IMR-90 (cell line): Measurements from ENCODE around the gene DKK3. TPM values are rescaled to one million over a fixed set of nuclear protein-coding genes. Genes with fewer than 3 reads are reported as not detected.

Experiments
- ATAC-seq: fragments of 200-7000 bp; cut with Tn5 transposase; 2 replicates; pipeline ENCODE4 v1.9.1; 2020; ENCODE audit warnings: low read depth, mild to moderate bottlenecking, moderate library complexity
- BruUV-seq: library from RNA; stranded (reverse); fragments of 400-500 nt; replicated peaks from 2 replicates; lab custom pipeline; 2021; lab: Mats Ljungman, UMichigan
- CTCF ChIA-PET: fragments of 300-600 bp; formaldehyde crosslinking; extraction: SDS; loops from one replicate; lab custom pipeline; 2021; ENCODE audit warnings: antibody characterized with exemption; lab: Yijun Ruan, JAX
- POLR2A ChIA-PET: fragments of 300-600 bp; sonication (Branson Sonifier 250); formaldehyde crosslinking; loops from one replicate; lab custom pipeline; 2022; ENCODE audit warnings: antibody characterized with exemption; ENCODE audit not compliant: unreplicated experiment; lab: Charles Lee
- DNase-seq: peaks from one replicate; pipeline ENCODE4 v3.0.0; 2013
- H2AFZ ChIP-seq: replicated peaks from 2 replicates; pipeline ENCODE3; 2013; ENCODE audit warnings: low read length, mild to moderate bottlenecking; ENCODE audit not compliant: poor library complexity
- H2AK5ac ChIP-seq: 2 replicates; pipeline ENCODE4 v1.6.1; 2013; ENCODE audit warnings: low read depth, low read length, inconsistent platforms
- H2AK9ac ChIP-seq: replicated peaks from 2 replicates; pipeline ENCODE3; 2013; ENCODE audit warnings: mild to moderate bottlenecking, low read depth, low read length, moderate library complexity; ENCODE audit not compliant: poor library complexity
- H2BK120ac ChIP-seq: 2 replicates; pipeline ENCODE4 v1.6.1; 2013; ENCODE audit warnings: low read depth, low read length, inconsistent platforms
- H2BK15ac ChIP-seq: 3 replicates; pipeline ENCODE4 v1.6.1; 2013; ENCODE audit warnings: low read depth, low read length, inconsistent platforms
- H2BK20ac ChIP-seq: 2 replicates; pipeline ENCODE4 v1.6.1; 2013; ENCODE audit warnings: low read depth, mild to moderate bottlenecking, inconsistent platforms, low read length, moderate library complexity
- H2BK5ac ChIP-seq: 2 replicates; pipeline ENCODE4 v1.6.1; 2013; ENCODE audit warnings: mild to moderate bottlenecking, low read depth, low read length, inconsistent platforms; ENCODE audit not compliant: poor library complexity, severe bottlenecking
- H3K14ac ChIP-seq: replicated peaks from 2 replicates; pipeline ENCODE4 v1.6.1; 2013; ENCODE audit warnings: low read depth, low read length, inconsistent platforms
- H3K18ac ChIP-seq: 2 replicates; pipeline ENCODE4 v1.6.1; 2013; ENCODE audit warnings: low read depth, low read length, control low read depth
- H3K23ac ChIP-seq: 2 replicates; pipeline ENCODE4 v1.6.1; 2013; ENCODE audit warnings: low read depth, low read length, inconsistent platforms
- H3K27ac ChIP-seq: 2 replicates; pipeline ENCODE4 v1.5.1; 2013; ENCODE audit warnings: mild to moderate bottlenecking, control low read depth, low read length; ENCODE audit not compliant: insufficient read depth
- H3K27me3 ChIP-seq: 2 replicates; pipeline ENCODE4 v1.6.1; 2013; ENCODE audit warnings: low read length; ENCODE audit not compliant: control insufficient read depth, insufficient read depth
- H3K36me3 ChIP-seq: 2 replicates; pipeline ENCODE4 v1.6.1; 2013; ENCODE audit warnings: low read length, mixed read lengths; ENCODE audit not compliant: control insufficient read depth, insufficient read depth
- H3K4ac ChIP-seq: 2 replicates; pipeline ENCODE4 v1.6.1; 2013; ENCODE audit warnings: low read depth, low read length, inconsistent platforms
- H3K4me1 ChIP-seq: 2 replicates; pipeline ENCODE4 v1.6.1; 2013; ENCODE audit warnings: low read length, mixed read lengths; ENCODE audit not compliant: control insufficient read depth, insufficient read depth
- H3K4me2 ChIP-seq: 2 replicates; pipeline ENCODE4 v1.6.1; 2013; ENCODE audit warnings: low read depth, mild to moderate bottlenecking, control low read depth, low read length, moderate library complexity
- H3K4me3 ChIP-seq: 2 replicates; pipeline ENCODE4 v1.5.1; 2013; ENCODE audit warnings: low read depth, mild to moderate bottlenecking, control low read depth, low read length, moderate library complexity; ENCODE audit not compliant: insufficient read depth
- H3K56ac ChIP-seq: 2 replicates; pipeline ENCODE4 v1.6.1; 2013; ENCODE audit warnings: low read length, inconsistent platforms; ENCODE audit not compliant: insufficient read depth; ENCODE audit errors: extremely low read depth
- H3K79me1 ChIP-seq, 2 experiments: 2 replicates each; pipeline ENCODE4 v1.6.1; 2013; ENCODE audit warnings: low read length in 2 of 2, inconsistent platforms in 1 of 2, low read depth in 1 of 2
- H3K9ac ChIP-seq: 2 replicates; pipeline ENCODE4 v1.6.1; 2013; ENCODE audit warnings: low read depth, low read length, control low read depth
- H3K9me1 ChIP-seq: 2 replicates; pipeline ENCODE4 v1.6.1; 2013; ENCODE audit warnings: low read length, inconsistent platforms; ENCODE audit not compliant: insufficient read depth
- H3K9me3 ChIP-seq: 2 replicates; pipeline ENCODE4 v1.6.1; 2013; ENCODE audit warnings: low read length; ENCODE audit not compliant: control insufficient read depth, insufficient read depth
- H4K20me1 ChIP-seq: 2 replicates; pipeline ENCODE4 v1.6.1; 2013; ENCODE audit warnings: low read length, inconsistent platforms; ENCODE audit not compliant: insufficient read depth
- H4K5ac ChIP-seq: 2 replicates; pipeline ENCODE4 v1.6.1; 2013; ENCODE audit warnings: mild to moderate bottlenecking, low read depth, low read length, control low read depth
- H4K8ac ChIP-seq, 2 experiments: 2 replicates each; pipeline ENCODE4 v1.6.1; 2013; ENCODE audit warnings: low read depth in 2 of 2, low read length in 2 of 2, control low read depth in 1 of 2, inconsistent platforms in 1 of 2
- H4K91ac ChIP-seq: 2 replicates; pipeline ENCODE4 v1.6.1; 2013; ENCODE audit warnings: low read depth, low read length, inconsistent platforms; ENCODE audit not compliant: insufficient read depth
- BHLHE40 ChIP-seq: fragments of 150-350 bp; IDR thresholded peaks from 2 replicates; pipeline ENCODE4 v1.6.1; 2016; ENCODE audit warnings: mild to moderate bottlenecking, low read depth, low read length
- FOS ChIP-seq: fragments of 150-350 bp; IDR thresholded peaks from 2 replicates; pipeline ENCODE4 v1.6.1; 2016; ENCODE audit warnings: low read depth, low read length
- MXI1 ChIP-seq: IDR thresholded peaks from 2 replicates; pipeline ENCODE4 v1.6.1; 2012; ENCODE audit warnings: low read depth, mild to moderate bottlenecking, low read length, moderate library complexity, borderline replicate concordance
- NFE2L2 ChIP-seq: fragments of 150-350 bp; IDR thresholded peaks from 2 replicates; pipeline ENCODE4 v1.6.1; 2016; ENCODE audit warnings: low read depth, mild to moderate bottlenecking, low read length
- RFX5 ChIP-seq: IDR thresholded peaks from 2 replicates; pipeline ENCODE4 v1.8.0; 2012; ENCODE audit warnings: low read depth, mild to moderate bottlenecking, low read length, moderate library complexity
- SMC3 ChIP-seq: fragments of 150-350 bp; IDR thresholded peaks from 2 replicates; pipeline ENCODE4 v1.6.1; 2016; ENCODE audit warnings: low read depth, mild to moderate bottlenecking, antibody characterized with exemption, low read length, moderate library complexity
- WGBS, 2 experiments: methylation state at CpG; one replicate each; pipeline versions ENCODE4 v1.1.5 to v1.1.7; 2013; ENCODE audit warnings: missing lambda C conversion rate in 2 of 2; ENCODE audit not compliant: insufficient read length in 1 of 2; ENCODE audit errors: extremely low coverage in 2 of 2; 5-methylcytosine and 5-hydroxymethylcytosine counted together
- dilution Hi-C: fragments of 300-500 bp; cut with HindIII; formaldehyde crosslinking; loops from one replicate; pipeline ENCODE4 v1.14.3; 2018; ENCODE audit warnings: low sequenced_read_pairs; ENCODE audit not compliant: unreplicated experiment
- in situ Hi-C: fragments of 300-500 bp; cut with MboI; formaldehyde crosslinking; loops from 3 replicates; pipeline ENCODE4 v1.14.3; 2019; ENCODE audit warnings: low sequenced_read_pairs, inconsistent platforms, mixed read lengths
- intact Hi-C: fragments of 100-400 bp; cut with micrococcal nuclease; formaldehyde crosslinking; loops from 2 replicates; pipeline ENCODE4 v1.10.0; 2022
- polyA plus RNA-seq, 3 experiments: library from polyadenylated mRNA; depleted of rRNA; stranded (reverse); fragments of >200 nt; gene quantifications; 2 replicates each; pipeline ENCODE4 v1.2.3, GENCODE V29; 2012; ENCODE audit warnings: low replicate concordance in 1 of 3
- total RNA-seq: library from RNA; depleted of rRNA; stranded (reverse); fragments of >200 nt; gene quantifications from 2 replicates; pipeline ENCODE4 v1.2.3, GENCODE V29; 2012
- TF ChIP-seq, protein P1 (sequence below): conservative IDR thresholded peaks from 2 replicates; pipeline ENCODE4 v1.5.1; 2012; ENCODE audit warnings: mild to moderate bottlenecking, low read depth, low read length, improper control_type of control experiment

Gene DKK3
- total and polyA plus RNA-seq, 2 of the 4 experiments (the other 2 are of a cell fraction) = 453 to 964 TPM

DNA sequence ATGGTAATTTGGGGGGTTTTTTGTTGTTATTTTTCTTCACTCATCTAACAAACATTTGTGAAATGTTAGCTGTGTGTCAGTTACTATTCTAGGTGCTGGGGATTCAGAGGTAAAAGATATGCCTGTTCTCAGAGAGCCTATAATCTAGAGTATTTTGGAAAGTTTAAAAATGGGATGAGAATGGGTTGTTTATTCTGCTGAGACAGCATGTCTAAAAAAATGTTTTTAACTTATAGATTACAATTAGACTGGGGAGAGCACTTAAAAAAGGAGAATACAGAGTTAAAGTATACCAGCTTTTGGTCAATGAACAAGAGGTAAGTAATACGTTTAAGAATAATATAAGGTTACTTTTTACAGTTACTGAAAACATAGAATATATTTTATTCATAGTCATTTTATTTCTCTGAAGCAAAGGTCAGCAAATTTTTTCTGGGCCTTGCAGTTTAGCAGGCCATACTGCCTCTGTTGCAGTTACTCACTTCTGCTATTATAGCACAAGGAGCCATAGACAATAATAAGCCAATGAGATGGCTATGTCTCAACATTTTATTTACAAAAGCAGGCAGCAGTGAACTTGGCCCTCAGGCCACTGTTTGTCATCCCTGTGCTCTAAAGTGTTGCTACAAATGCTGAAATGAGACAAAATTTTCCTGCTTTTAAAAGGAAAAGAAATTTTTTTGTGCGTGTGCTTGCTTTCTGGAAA, 60.0 kb downstream of the DKK3 start:
- Histone ChIP-seq H3K27me3 (no peaks in the 10 kb centered on the region), H3K9me1 (no peaks in the 10 kb centered on the region), H3K56ac (no peak overlapping the region), H4K8ac (no peak overlapping the region), H3K9ac (no peak overlapping the region), H3K18ac (no peak overlapping the region), H4K91ac (no peak overlapping the region), H3K23ac (no peak overlapping the region), H3K27ac (no peak overlapping the region), H3K4me1 (peaks cover 5% of the 10 kb centered on the region; the same call in 1 of the 2 replicates), H3K4me2 (no peak overlapping the region), H2BK120ac (no peak overlapping the region), H2BK15ac (no peak overlapping the region), H3K4ac (no peak overlapping the region), H2AK5ac (no peak overlapping the region), H4K20me1 (no peaks in the 10 kb centered on the region), H2BK5ac (no peak overlapping the region), H3K9me3 (no peaks in the 10 kb centered on the region), H3K14ac (0 out of 2 replicates have a peak overlapping the region, but pooled peaks have one; percentile 4), H2AK9ac (no peak overlapping the region), H2AFZ (no peak overlapping the region), H3K36me3 (peaks cover 14% of the 10 kb centered on the region), H4K5ac (no peak overlapping the region), H3K4me3 (no peak overlapping the region), H3K79me1 (peaks cover 13 to 27% of the 10 kb centered on the region in 2 experiments), H2BK20ac (no peak overlapping the region)
- ChIA-PET CTCF (interaction anchor here (0.7 to 1.2 kb wide), 2 partner anchors 8 to 87 kb away, joined by 3 to 5 read pairs; no protein-coding TSS in a partner anchor), POLR2A (no interaction called here)
- in situ Hi-C loops (no loop called here), dilution Hi-C loops (no loop called here), intact Hi-C loops (no loop called here)
- no CpG with 5 or more reads among the region's 2 CpGs for WGBS, 2 experiments
- ATAC-seq = peak; percentile 52
- DNase-seq = no peak
- TF ChIP-seq, protein P1, sequence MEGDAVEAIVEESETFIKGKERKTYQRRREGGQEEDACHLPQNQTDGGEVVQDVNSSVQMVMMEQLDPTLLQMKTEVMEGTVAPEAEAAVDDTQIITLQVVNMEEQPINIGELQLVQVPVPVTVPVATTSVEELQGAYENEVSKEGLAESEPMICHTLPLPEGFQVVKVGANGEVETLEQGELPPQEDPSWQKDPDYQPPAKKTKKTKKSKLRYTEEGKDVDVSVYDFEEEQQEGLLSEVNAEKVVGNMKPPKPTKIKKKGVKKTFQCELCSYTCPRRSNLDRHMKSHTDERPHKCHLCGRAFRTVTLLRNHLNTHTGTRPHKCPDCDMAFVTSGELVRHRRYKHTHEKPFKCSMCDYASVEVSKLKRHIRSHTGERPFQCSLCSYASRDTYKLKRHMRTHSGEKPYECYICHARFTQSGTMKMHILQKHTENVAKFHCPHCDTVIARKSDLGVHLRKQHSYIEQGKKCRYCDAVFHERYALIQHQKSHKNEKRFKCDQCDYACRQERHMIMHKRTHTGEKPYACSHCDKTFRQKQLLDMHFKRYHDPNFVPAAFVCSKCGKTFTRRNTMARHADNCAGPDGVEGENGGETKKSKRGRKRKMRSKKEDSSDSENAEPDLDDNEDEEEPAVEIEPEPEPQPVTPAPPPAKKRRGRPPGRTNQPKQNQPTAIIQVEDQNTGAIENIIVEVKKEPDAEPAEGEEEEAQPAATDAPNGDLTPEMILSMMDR = no peak
- no peak for TF ChIP-seq SMC3
- TF ChIP-seq NFE2L2 = no peak
- TF ChIP-seq MXI1 = no peak
- TF ChIP-seq BHLHE40 = no peak
- TF ChIP-seq FOS = no peak
- no peak for TF ChIP-seq RFX5
- BruUV-seq = no TSS peak
